Skeletal muscle tissue (tissue), 4 donors: ENCODE results near the gene NDUFS4. TPM values are rescaled to one million over a fixed set of nuclear protein-coding genes. Genes with fewer than 3 reads are reported as not detected.
"Not testable (repeated sequence)": the region's sequence is repeated elsewhere in the genome, so short reads cannot be mapped to it uniquely, and the experiment has no call there.

Experiments
- H3K27ac ChIP-seq: one replicate; pipeline ENCODE4 v1.7.0; 2013; ENCODE audit warnings: mild to moderate bottlenecking, low read depth, low read length, inconsistent platforms
- H3K27me3 ChIP-seq, 3 donors: one replicate each; pipeline ENCODE4 v1.7.0; 2013; ENCODE audit warnings: low read length in 3 of 3; ENCODE audit not compliant: control insufficient read depth in 3 of 3, insufficient read depth in 3 of 3
- H3K36me3 ChIP-seq, 3 donors: one replicate each; pipeline ENCODE4 v1.7.0; 2013; ENCODE audit warnings: low read length in 3 of 3; ENCODE audit not compliant: control insufficient read depth in 3 of 3, insufficient read depth in 3 of 3
- H3K4me1 ChIP-seq, 3 donors: one replicate each; pipeline ENCODE4 v1.7.0; 2013; ENCODE audit warnings: low read length in 3 of 3, mild to moderate bottlenecking in 3 of 3; ENCODE audit not compliant: control insufficient read depth in 3 of 3, insufficient read depth in 3 of 3
- H3K4me3 ChIP-seq, 3 donors: one replicate each; pipeline ENCODE4 v1.7.0; 2013; ENCODE audit warnings: low read length in 3 of 3
- H3K9ac ChIP-seq, 3 donors: one replicate each; pipeline ENCODE4 v1.7.0; 2013; ENCODE audit warnings: low read length in 3 of 3, mild to moderate bottlenecking in 3 of 3, moderate library complexity in 2 of 3, low read depth in 1 of 3
- H3K9me3 ChIP-seq, 3 donors: one replicate each; pipeline ENCODE4 v1.7.0; 2013; ENCODE audit warnings: low read length in 3 of 3; ENCODE audit not compliant: control insufficient read depth in 3 of 3
- total RNA-seq: library from RNA; depleted of rRNA; stranded (reverse); fragments of >200 nt; gene quantifications from one replicate; pipeline ENCODE4 v1.2.3, GENCODE V29; 2014
- donor health status: Osteomylitis.

NDUFS4 gene
- total RNA-seq, 1 donor from 2014 or later = 135 TPM

DNA sequence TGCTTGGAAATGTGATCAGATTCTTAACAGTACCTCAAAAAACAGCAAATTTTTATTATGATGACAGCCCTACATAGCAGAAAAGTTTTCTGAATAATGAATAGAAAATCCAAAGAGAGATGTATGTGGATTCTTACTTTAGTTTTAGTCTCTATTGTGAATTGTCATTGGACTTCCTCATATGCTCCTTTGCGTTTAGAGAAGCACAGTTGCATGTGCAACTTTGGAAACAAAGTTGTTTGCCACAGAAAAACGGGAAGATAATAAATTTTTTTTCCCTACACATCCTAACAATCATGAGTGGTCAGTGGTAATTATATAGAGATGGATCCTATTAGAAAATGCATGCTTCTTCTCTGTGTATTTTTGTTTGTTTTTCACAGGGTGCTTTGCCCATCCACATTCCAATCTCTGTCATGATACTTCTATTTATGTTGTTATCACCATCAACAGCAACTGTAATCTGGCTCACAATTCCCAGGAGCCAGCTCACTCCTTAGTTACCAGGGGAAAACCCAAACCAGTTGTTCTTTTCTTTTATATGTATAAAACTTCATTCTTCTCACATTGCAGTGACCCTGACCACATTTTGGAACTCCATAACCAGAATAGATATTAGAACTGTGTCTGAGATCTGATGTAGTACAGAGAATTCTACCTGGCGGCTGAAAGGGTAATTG lies 118.7 kb downstream of the NDUFS4 start:
- no peaks in the 10 kb centered on the region for H3K4me1 ChIP-seq
- H3K9me3 ChIP-seq = no peaks in the 10 kb centered on the region
- H3K36me3 ChIP-seq = peaks cover 0 to 7% (median 5%) of the 10 kb centered on the region in 3 donors
- H3K27ac ChIP-seq = no peak overlapping the region
- H3K27me3 ChIP-seq = no peaks in the 10 kb centered on the region
- no peak overlapping the region for H3K4me3 ChIP-seq
- H3K9ac ChIP-seq = no peak overlapping the region

- Histone ChIP-seq H3K9ac (no peak overlapping the region), H3K9me3 (no peaks in the 10 kb centered on the region), H3K4me3 (no peak overlapping the region), H3K27me3 (no peaks in the 10 kb centered on the region), H3K4me1 (no peaks in the 10 kb centered on the region), H3K27ac (no peak overlapping the region), H3K36me3 (peaks cover 0 to 7% (median 5%) of the 10 kb centered on the region in 3 donors)
Observed at GRCh38 chr5:53681079-53681478, 120.6 kb downstream of the NDUFS4 start.

GRCh38 chr5:53691014-53691413 lies 130.6 kb downstream of the NDUFS4 start:
- Histone ChIP-seq H3K27ac (no peak overlapping the region), H3K27me3 (no peaks in the 10 kb centered on the region), H3K4me3 (no peak overlapping the region), H3K4me1 (no peaks in the 10 kb centered on the region), H3K9me3 (peaks cover 3 to 6% (median 5%) of the 10 kb centered on the region in 3 donors), H3K36me3 (no peaks in the 10 kb centered on the region), H3K9ac (no peak overlapping the region)

GRCh38 chr5:53694520-53695022 lies 134.1 kb downstream of the NDUFS4 start:
- no peaks in the 10 kb centered on the region for H3K27me3 ChIP-seq
- H3K27ac ChIP-seq = no peak overlapping the region
- H3K4me3 ChIP-seq = no peak overlapping the region
- no peaks in the 10 kb centered on the region for H3K36me3 ChIP-seq
- H3K9ac ChIP-seq = no peak overlapping the region
- H3K9me3 ChIP-seq = peaks cover 3 to 6% (median 5%) of the 10 kb centered on the region in 3 donors
- H3K4me1 ChIP-seq = no peaks in the 10 kb centered on the region

DNA sequence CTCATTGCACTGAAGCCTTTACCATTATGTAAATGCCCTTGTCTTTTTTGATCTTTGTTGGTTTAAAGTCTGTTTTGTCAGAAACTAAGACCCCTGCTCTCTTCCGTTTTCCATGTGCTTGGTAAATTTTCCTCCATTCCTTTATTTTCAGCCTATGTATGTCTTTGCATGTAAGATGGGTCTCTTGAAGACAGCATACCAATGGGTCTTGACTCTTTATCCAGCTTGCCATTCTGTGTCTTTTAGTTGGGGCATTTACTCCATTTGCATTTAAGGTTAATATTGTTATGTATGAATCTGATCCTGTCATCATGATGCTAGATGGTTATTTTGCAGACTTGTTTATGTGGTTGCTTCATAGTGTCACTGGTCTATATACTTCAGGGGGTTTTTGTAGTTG lies 150.0 kb downstream of the NDUFS4 start:
- not testable (repeated sequence) for H3K27ac ChIP-seq, H3K27me3 ChIP-seq, H3K4me3 ChIP-seq, H3K4me1 ChIP-seq, H3K9ac ChIP-seq, H3K9me3 ChIP-seq, H3K36me3 ChIP-seq

GRCh38 chr5:53712327-53712726 lies 151.9 kb downstream of the NDUFS4 start:
- H3K9me3 ChIP-seq = peaks cover 0 to 8% (median 6%) of the 10 kb centered on the region in 3 donors
- no peak overlapping the region for H3K9ac ChIP-seq
- H3K4me1 ChIP-seq = no peaks in the 10 kb centered on the region

DNA sequence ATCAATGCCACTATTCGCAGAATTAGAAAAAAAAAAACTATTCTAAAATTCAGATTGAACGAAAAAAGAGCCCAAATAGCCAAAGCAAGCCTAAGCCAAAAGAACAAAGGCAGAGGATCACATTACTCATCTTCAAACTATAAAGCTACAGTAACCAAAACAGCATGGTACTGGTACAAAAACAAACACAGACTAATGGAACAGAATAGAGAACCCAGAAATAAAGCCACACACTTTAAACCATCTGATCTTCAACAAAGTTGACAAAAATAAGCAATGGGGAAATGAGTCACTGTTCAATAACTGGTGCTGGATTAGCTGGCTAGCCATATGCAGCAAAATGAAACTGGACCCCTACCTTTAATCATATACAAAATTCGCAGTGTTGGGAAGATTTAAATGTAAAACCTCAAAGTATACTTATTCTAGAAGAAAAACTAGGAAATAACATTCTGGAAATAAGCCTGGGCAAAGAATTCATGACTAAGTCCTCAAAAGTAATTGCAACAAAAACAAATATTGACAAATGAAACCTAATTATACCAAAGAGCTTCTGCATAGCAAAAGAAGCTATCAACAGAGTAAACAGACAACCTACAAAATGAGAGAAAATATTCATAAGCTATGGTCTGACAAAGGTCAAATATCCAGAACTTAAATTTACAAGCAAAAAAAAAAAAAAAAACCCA lies 153.7 kb downstream of the NDUFS4 start:
- H3K9ac ChIP-seq = no peak overlapping the region
- no peak overlapping the region for H3K4me3 ChIP-seq
- no peaks in the 10 kb centered on the region for H3K36me3 ChIP-seq
- peaks cover 0 to 6% (median 3%) of the 10 kb centered on the region in 3 donors for H3K9me3 ChIP-seq
- no peaks in the 10 kb centered on the region for H3K4me1 ChIP-seq
- no peak overlapping the region for H3K27ac ChIP-seq
- peaks cover 0 to 2% (median 0%) of the 10 kb centered on the region in 3 donors for H3K27me3 ChIP-seq

More at GRCh38 chr5:53712327-53712726, 151.9 kb downstream of the NDUFS4 start:
- Histone ChIP-seq H3K27ac (no peak overlapping the region), H3K4me3 (no peak overlapping the region), H3K36me3 (no peaks in the 10 kb centered on the region), H3K27me3 (peaks cover 0 to 2% (median 0%) of the 10 kb centered on the region in 3 donors)

GRCh38 chr5:53714667-53715010 lies 154.2 kb downstream of the NDUFS4 start:
- Histone ChIP-seq H3K36me3 (no peaks in the 10 kb centered on the region), H3K9me3 (peaks cover 0 to 6% (median 2%) of the 10 kb centered on the region in 3 donors)

GRCh38 chr5:53726121-53726520 lies 165.7 kb downstream of the NDUFS4 start:
- H3K9me3 ChIP-seq = peaks cover 0 to 2% (median 0%) of the 10 kb centered on the region in 3 donors
- no peaks in the 10 kb centered on the region for H3K36me3 ChIP-seq
- no peak overlapping the region for H3K4me3 ChIP-seq
- no peaks in the 10 kb centered on the region for H3K4me1 ChIP-seq
- H3K27me3 ChIP-seq = no peaks in the 10 kb centered on the region
- no peak overlapping the region for H3K27ac ChIP-seq
- no peak overlapping the region for H3K9ac ChIP-seq

More at GRCh38 chr5:53714667-53715010, 154.2 kb downstream of the NDUFS4 start:
- Histone ChIP-seq H3K9ac (no peak overlapping the region), H3K4me1 (no peaks in the 10 kb centered on the region), H3K27ac (no peak overlapping the region), H3K4me3 (no peak overlapping the region), H3K27me3 (peaks cover 0 to 2% (median 0%) of the 10 kb centered on the region in 3 donors)

DNA sequence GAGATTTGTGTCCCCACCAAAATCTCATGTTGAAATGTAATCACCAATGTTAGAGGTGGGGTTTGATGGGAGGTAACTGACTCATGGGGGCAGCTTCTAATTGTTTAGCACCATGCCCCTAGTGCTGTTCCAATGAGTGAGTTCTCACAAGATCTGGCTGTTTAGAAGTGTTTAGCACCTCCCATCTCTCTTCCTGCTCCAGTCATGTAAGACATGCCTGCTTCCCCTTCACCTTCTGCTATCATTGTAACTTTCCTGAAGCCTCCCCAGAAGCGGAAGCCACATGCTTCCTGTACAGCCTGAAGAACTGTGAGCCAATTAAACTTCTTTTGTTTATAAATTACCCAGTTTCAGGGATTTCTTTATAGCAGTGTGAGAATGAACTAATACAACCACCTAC lies 170.5 kb downstream of the NDUFS4 start:
- H3K36me3 ChIP-seq = no peaks in the 10 kb centered on the region
- H3K9me3 ChIP-seq = peaks cover 0 to 2% (median 0%) of the 10 kb centered on the region in 3 donors
- no peaks in the 10 kb centered on the region for H3K4me1 ChIP-seq
- no peaks in the 10 kb centered on the region for H3K27me3 ChIP-seq
- H3K9ac ChIP-seq = no peak overlapping the region
- H3K27ac ChIP-seq = no peak overlapping the region
- H3K4me3 ChIP-seq = no peak overlapping the region
